Measurements from ENCODE around the gene MYDGF.

GRCh38 chr19:4686700-4687099 lies 16.6 kb upstream of the MYDGF start:
- TF ChIP-seq POLR2AphosphoS5 (IDR thresholded peaks at IDR 0.05; ENCODE audit: borderline replicate concordance, low read depth, low read length): no peak
- TF ChIP-seq EZH2 (IDR thresholded peaks at IDR 0.05): no peak

Measured in SK-N-MC (cell line).